Activated B cell treated with CpG ODN at 0.5 μM for 24 hours (primary cell): ENCODE data around the gene ICAM5. TPM values are rescaled to one million over a fixed set of nuclear protein-coding genes. Genes with fewer than 3 reads are reported as not detected.

Experiments
- ATAC-seq: fragments of 200-7000 bp; cut with Tn5 transposase; one replicate; pipeline ENCODE4 v1.10.0; 2021; ENCODE audit warnings: low read depth, mild to moderate bottlenecking, moderate library complexity
- CTCF ChIA-PET: fragments of 350-600 bp; sonication (Branson Sonifier 250); formaldehyde crosslinking; loops from one replicate; lab custom pipeline; 2021; ENCODE audit warnings: antibody characterized with exemption; lab: Charles Lee
- POLR2A ChIA-PET: fragments of 350-600 bp; sonication (Branson Sonifier 250); formaldehyde crosslinking; loops from one replicate; lab custom pipeline; 2021; ENCODE audit warnings: antibody characterized with exemption; lab: Charles Lee
- DNase-seq: peaks from one replicate; pipeline ENCODE4 v3.0.0; 2022
- H3K27ac Mint-ChIP-seq: one replicate; pipeline ENCODE4 v1.8.0; 2020; ENCODE audit warnings: mixed read lengths
- H3K27me3 Mint-ChIP-seq: one replicate; pipeline ENCODE4 v1.8.0; 2021; ENCODE audit warnings: mixed read lengths
- H3K36me3 Mint-ChIP-seq: one replicate; pipeline ENCODE4 v1.8.0; 2021; ENCODE audit warnings: low read depth, mixed read lengths
- H3K4me1 Mint-ChIP-seq: one replicate; pipeline ENCODE4 v1.8.0; 2021; ENCODE audit warnings: mixed read lengths
- H3K4me3 Mint-ChIP-seq: one replicate; pipeline ENCODE4 v1.8.0; 2020; ENCODE audit warnings: mild to moderate bottlenecking, mixed read lengths
- H3K9me3 Mint-ChIP-seq: one replicate; pipeline ENCODE4 v1.8.0; 2020; ENCODE audit warnings: mixed read lengths
- CTCF ChIP-seq: fragments of 200-600 bp; IDR thresholded peaks from one replicate; pipeline ENCODE4 v1.8.0; 2022; ENCODE audit warnings: antibody characterized with exemption, mild to moderate bottlenecking
- intact Hi-C: fragments of 100-400 bp; cut with micrococcal nuclease; formaldehyde crosslinking; loops from one replicate; pipeline ENCODE4 v1.15.1; 2024
- total RNA-seq: library from RNA; stranded (reverse); gene quantifications from 2 replicates; pipeline ENCODE4 v1.2.3, GENCODE V29; 2022

ICAM5 gene
- total RNA-seq, 1 donor from 2014 or later, result 1.2 TPM

- CTCF ChIA-PET, result interaction anchor here (0.6 to 6.4 kb wide), 19 partner anchors 10 to 339 kb away, joined by 3 to 211 read pairs (median 7); partner anchors contain the start of genes ICAM5 and TYK2
- peak overlapping the region; percentile 87 for H3K4me3 Mint-ChIP-seq
- DNase-seq, result peak; percentile 88
- TF ChIP-seq CTCF, result peak; percentile 71
- intact Hi-C loops, result loop anchor here (1.0 to 2.0 kb wide), 7 partner anchors 10 to 156 kb away; partner anchors contain the start of genes ICAM5, RAVER1 and TYK2
- H3K9me3 Mint-ChIP-seq, result no peaks in the 10 kb centered on the region
- no peaks in the 10 kb centered on the region for H3K27me3 Mint-ChIP-seq
- H3K4me1 Mint-ChIP-seq, result peaks cover 38% of the 10 kb centered on the region
- H3K36me3 Mint-ChIP-seq, result peaks cover 13% of the 10 kb centered on the region
- peak overlapping the region; percentile 92 for H3K27ac Mint-ChIP-seq
- peak; percentile 48 for ATAC-seq
- POLR2A ChIA-PET, result interaction anchor here (0.6 to 5.7 kb wide), 19 partner anchors 10 to 218 kb away, joined by 3 to 128 read pairs (median 13); partner anchors contain the start of genes CDC37, FDX2, ICAM4 and ICAM5
Measured at GRCh38 chr19:10269333-10270179, 20.2 kb upstream of the ICAM5 start.

- Mint-ChIP-seq H3K27ac (peak overlapping the region; percentile 92), H3K27me3 (no peaks in the 10 kb centered on the region), H3K4me1 (peaks cover 42% of the 10 kb centered on the region), H3K9me3 (no peaks in the 10 kb centered on the region), H3K4me3 (peak overlapping the region; percentile 87), H3K36me3 (peaks cover 20% of the 10 kb centered on the region)
- TF ChIP-seq CTCF, result no peak
- CTCF ChIA-PET, result interaction anchor here (0.9 to 6.4 kb wide), 14 partner anchors 10 to 165 kb away, joined by 3 to 211 read pairs (median 10); partner anchors contain the start of genes CDC37, ICAM5, RAVER1 and TYK2
- ATAC-seq (peak; percentile 59), DNase-seq (peak; percentile 80)
- POLR2A ChIA-PET, result interaction anchor here (0.7 to 5.7 kb wide), 26 partner anchors 10 to 431 kb away, joined by 3 to 128 read pairs (median 10); partner anchors contain the start of genes CDC37, FDX2, ICAM4 and ICAM5
- intact Hi-C loops, result loop anchor here (1.0 to 2.0 kb wide), 5 partner anchors 19 to 155 kb away; partner anchors contain the start of genes ICAM5, RAVER1 and TYK2
Measured at GRCh38 chr19:10270180-10270615, 19.6 kb upstream of the ICAM5 start.

- peak within 1 kb of the TSS; percentile 92 for H3K27ac Mint-ChIP-seq
- DNase-seq (peak; percentile 70), ATAC-seq (peak; percentile 51)
- no peaks in the 10 kb centered on the region for H3K9me3 Mint-ChIP-seq
- H3K36me3 Mint-ChIP-seq, result peaks cover 23% of the 10 kb centered on the region
- TF ChIP-seq CTCF, result no peak
- POLR2A ChIA-PET, result interaction anchor here (0.5 to 5.7 kb wide), 39 partner anchors 9 to 489 kb away, joined by 3 to 128 read pairs (median 7); partner anchors contain the start of genes ANGPTL6, CDC37, FDX2 and ICAM3
- H3K4me1 Mint-ChIP-seq, result peaks cover 44% of the 10 kb centered on the region
- intact Hi-C loops, result loop anchor here (1.0 to 2.0 kb wide), 8 partner anchors 18 to 231 kb away; partner anchors contain the start of genes CDC37, FDX2, ICAM5 and RAVER1
- H3K4me3 Mint-ChIP-seq, result peak within 1 kb of the TSS; percentile 87
- CTCF ChIA-PET, result interaction anchor here (0.8 to 6.4 kb wide), 16 partner anchors 9 to 164 kb away, joined by 3 to 211 read pairs (median 7); partner anchors contain the start of genes CDC37, ICAM5, RAVER1 and TYK2
- no peaks in the 10 kb centered on the region for H3K27me3 Mint-ChIP-seq
Measured at GRCh38 chr19:10270616-10271394, 18.9 kb upstream of the ICAM5 start, which contains the start of gene ICAM1. ICAM1 (plus strand) TSS chr19:10271120; CDS start chr19:10271160, 40 bp downstream.

GRCh38 chr19:10271543-10272086, 18.1 kb upstream of the ICAM5 start:
- DNase-seq (peak; percentile 65), ATAC-seq (peak; percentile 43)
- Mint-ChIP-seq H3K27me3 (no peaks in the 10 kb centered on the region), H3K9me3 (no peaks in the 10 kb centered on the region), H3K4me3 (peak overlapping the region; percentile 87), H3K36me3 (peaks cover 25% of the 10 kb centered on the region), H3K27ac (peak overlapping the region; percentile 92), H3K4me1 (peaks cover 44% of the 10 kb centered on the region)
- CTCF ChIA-PET, result interaction anchor here (0.8 to 6.4 kb wide), 13 partner anchors 9 to 146 kb away, joined by 3 to 211 read pairs (median 9); partner anchors contain the start of genes CDC37, ICAM4 and TYK2
- no peak for TF ChIP-seq CTCF
- POLR2A ChIA-PET, result interaction anchor here (0.6 to 5.7 kb wide), 32 partner anchors 9 to 488 kb away, joined by 3 to 128 read pairs (median 9); partner anchors contain the start of genes ANGPTL6, CDC37, FDX2 and ICAM3
- intact Hi-C loops, result loop anchor here (1.0 to 2.0 kb wide), 5 partner anchors 35 to 231 kb away; partner anchors contain the start of genes CDC37, FDX2 and TYK2
